ENCODE measurements around the gene PLCD3. TPM values are rescaled to one million over a fixed set of nuclear protein-coding genes. Genes with fewer than 3 reads are reported as not detected.

PLCD3 gene
- polyA plus RNA-seq, 1 donor (not counting 4 experiments of a cell fraction or from before 2014, with no cell fraction given), result 53.3 TPM

- Histone ChIP-seq H2AFZ (ENCODE audit: control insufficient read depth, low read length) (no peak overlapping the region), H3K9me3 (ENCODE audit: control insufficient read depth, low read depth, low read length) (no peaks in the 10 kb centered on the region), H3K27ac (ENCODE audit: control insufficient read depth, insufficient read depth, low read length) (peak overlapping the region; percentile 45), H3K4me1 (ENCODE audit: control insufficient read depth, extremely low read depth, insufficient read depth, low read length) (peaks cover 38% of the 10 kb centered on the region), H4K20me1 (ENCODE audit: control insufficient read depth, extremely low read depth, insufficient read depth, low read length) (peaks cover 6% of the 10 kb centered on the region), H3K9ac (ENCODE audit: control insufficient read depth, extremely low read depth, insufficient read depth, low read length) (peak overlapping the region; percentile 36), H3K79me2 (ENCODE audit: control insufficient read depth, insufficient read depth, low read length) (no peaks in the 10 kb centered on the region), H3K36me3 (ENCODE audit: control insufficient read depth in 2 of 2, extremely low read depth in 1 of 2, insufficient read depth in 2 of 2, low read length in 2 of 2) (peaks cover 57 to 60% of the 10 kb centered on the region in 2 experiments), H3K4me2 (ENCODE audit: control insufficient read depth, extremely low read depth, insufficient read depth, low read depth, low read length) (peak overlapping the region; percentile 37), H3K4me3 (ENCODE audit: control insufficient read depth in 2 of 3, extremely low read depth in 1 of 3, insufficient read depth in 2 of 3, low read depth in 1 of 3, low read length in 3 of 3) (peak overlapping the region in 1 of 3 experiments; percentile 4), H3K9me1 (ENCODE audit: control insufficient read depth, extremely low read depth, insufficient read depth, low read length) (no peaks in the 10 kb centered on the region), H3K27me3 (ENCODE audit: control insufficient read depth, extremely low read depth, insufficient read depth, low read length) (no peaks in the 10 kb centered on the region)
- DNase-seq (ENCODE audit: low read depth, low spot score) (no peak), FAIRE-seq (peak; percentile 93)
- dilution Hi-C loops (cut with MboI; ENCODE audit: extremely low pct_ligation_motif_present, low sequenced_read_pairs), result no loop called here
- TF ChIP-seq CTCF (optimal IDR thresholded peaks at IDR 0.05 in 1 of 3, IDR thresholded peaks at IDR 0.05 in 1 of 3, conservative IDR thresholded peaks at IDR 0.05 in 1 of 3; ENCODE audit: extremely low read depth in 1 of 3, insufficient read depth in 2 of 3, low read length in 3 of 3) (no peak), EZH2 (IDR thresholded peaks at IDR 0.05; ENCODE audit: low read length) (no peak)
Measured at GRCh38 chr17:45101883-45102811, 30.2 kb downstream of the PLCD3 start.

- dilution Hi-C loops (cut with MboI; ENCODE audit: extremely low pct_ligation_motif_present, low sequenced_read_pairs), result no loop called here
- DNase-seq (ENCODE audit: low read depth, low spot score) (no peak), FAIRE-seq (peak; percentile 83)
- H3K4me3 ChIP-seq (ENCODE audit: control insufficient read depth in 2 of 3, extremely low read depth in 1 of 3, insufficient read depth in 2 of 3, low read depth in 1 of 3, low read length in 3 of 3), result peak overlapping the region in 1 of 3 experiments; percentile 4
- no peak overlapping the region for H2AFZ ChIP-seq (ENCODE audit: control insufficient read depth, low read length)
- peaks cover 34% of the 10 kb centered on the region for H3K4me1 ChIP-seq (ENCODE audit: control insufficient read depth, extremely low read depth, insufficient read depth, low read length)
- no peaks in the 10 kb centered on the region for H3K9me1 ChIP-seq (ENCODE audit: control insufficient read depth, extremely low read depth, insufficient read depth, low read length)
- peaks cover 6% of the 10 kb centered on the region for H4K20me1 ChIP-seq (ENCODE audit: control insufficient read depth, extremely low read depth, insufficient read depth, low read length)
- peak overlapping the region; percentile 45 for H3K27ac ChIP-seq (ENCODE audit: control insufficient read depth, insufficient read depth, low read length)
- no peaks in the 10 kb centered on the region for H3K9me3 ChIP-seq (ENCODE audit: control insufficient read depth, low read depth, low read length)
- no peaks in the 10 kb centered on the region for H3K27me3 ChIP-seq (ENCODE audit: control insufficient read depth, extremely low read depth, insufficient read depth, low read length)
- H3K36me3 ChIP-seq (ENCODE audit: control insufficient read depth in 2 of 2, extremely low read depth in 1 of 2, insufficient read depth in 2 of 2, low read length in 2 of 2), result peaks cover 57 to 59% of the 10 kb centered on the region in 2 experiments
- peak overlapping the region; percentile 36 for H3K9ac ChIP-seq (ENCODE audit: control insufficient read depth, extremely low read depth, insufficient read depth, low read length)
- no peaks in the 10 kb centered on the region for H3K79me2 ChIP-seq (ENCODE audit: control insufficient read depth, insufficient read depth, low read length)
- no peak for TF ChIP-seq EZH2 (IDR thresholded peaks at IDR 0.05; ENCODE audit: low read length)
- no peak for TF ChIP-seq CTCF (optimal IDR thresholded peaks at IDR 0.05 in 1 of 3, IDR thresholded peaks at IDR 0.05 in 1 of 3, conservative IDR thresholded peaks at IDR 0.05 in 1 of 3; ENCODE audit: extremely low read depth in 1 of 3, insufficient read depth in 2 of 3, low read length in 3 of 3)
- H3K4me2 ChIP-seq (ENCODE audit: control insufficient read depth, extremely low read depth, insufficient read depth, low read depth, low read length), result peak overlapping the region; percentile 37
Measured at GRCh38 chr17:45101546-45101882, 30.8 kb downstream of the PLCD3 start.
